ENCODE results near the gene EXOC4.

- TF ChIP-seq HDAC2 (IDR thresholded peaks at IDR 0.05; ENCODE audit: borderline replicate concordance in 1 of 2, low read depth in 2 of 2, low read length in 2 of 2) (no peak), TAF1 (IDR thresholded peaks at IDR 0.05; ENCODE audit: low read depth, low read length) (no peak), POLR2A (IDR thresholded peaks at IDR 0.05; ENCODE audit: control extremely low read depth in 1 of 2, low read depth in 2 of 2, low read length in 2 of 2) (no peak), NANOG (IDR thresholded peaks at IDR 0.05; ENCODE audit: insufficient read depth, low read depth, low read length, poor library complexity, severe bottlenecking) (no peak), CBX5 (IDR thresholded peaks at IDR 0.05; ENCODE audit: low read depth, low read length) (no peak), TCF12 (IDR thresholded peaks at IDR 0.05; ENCODE audit: low read depth, low read length) (no peak), EGR1 (IDR thresholded peaks at IDR 0.05; ENCODE audit: borderline replicate concordance, low read depth, low read length) (no peak), HDAC6 (IDR thresholded peaks at IDR 0.05; ENCODE audit: low read depth, low read length) (no peak), MAX (IDR thresholded peaks at IDR 0.05) (no peak), KDM5A (IDR thresholded peaks at IDR 0.05; ENCODE audit: low read length) (no peak)
- TF ChIP-seq, protein P1, sequence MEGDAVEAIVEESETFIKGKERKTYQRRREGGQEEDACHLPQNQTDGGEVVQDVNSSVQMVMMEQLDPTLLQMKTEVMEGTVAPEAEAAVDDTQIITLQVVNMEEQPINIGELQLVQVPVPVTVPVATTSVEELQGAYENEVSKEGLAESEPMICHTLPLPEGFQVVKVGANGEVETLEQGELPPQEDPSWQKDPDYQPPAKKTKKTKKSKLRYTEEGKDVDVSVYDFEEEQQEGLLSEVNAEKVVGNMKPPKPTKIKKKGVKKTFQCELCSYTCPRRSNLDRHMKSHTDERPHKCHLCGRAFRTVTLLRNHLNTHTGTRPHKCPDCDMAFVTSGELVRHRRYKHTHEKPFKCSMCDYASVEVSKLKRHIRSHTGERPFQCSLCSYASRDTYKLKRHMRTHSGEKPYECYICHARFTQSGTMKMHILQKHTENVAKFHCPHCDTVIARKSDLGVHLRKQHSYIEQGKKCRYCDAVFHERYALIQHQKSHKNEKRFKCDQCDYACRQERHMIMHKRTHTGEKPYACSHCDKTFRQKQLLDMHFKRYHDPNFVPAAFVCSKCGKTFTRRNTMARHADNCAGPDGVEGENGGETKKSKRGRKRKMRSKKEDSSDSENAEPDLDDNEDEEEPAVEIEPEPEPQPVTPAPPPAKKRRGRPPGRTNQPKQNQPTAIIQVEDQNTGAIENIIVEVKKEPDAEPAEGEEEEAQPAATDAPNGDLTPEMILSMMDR (IDR thresholded peaks at IDR 0.05; ENCODE audit: control extremely low read depth in 1 of 3, insufficient read depth in 1 of 3, low read depth in 1 of 3, low read length in 3 of 3) = no peak
These were observed 583.8 kb downstream of the EXOC4 start for GRCh38 chr7:133836666-133837065.
